ENCODE data around the gene PTMS. TPM values are rescaled to one million over a fixed set of nuclear protein-coding genes. Genes with fewer than 3 reads are reported as not detected.

The PTMS gene
- total and polyA plus RNA-seq, 10 of the 15 experiments (the other 5 are each of a cell fraction or from before 2014, with no cell fraction given) = 2.1 to 127 (median 29.8) TPM

GRCh38 chr12:6723607-6724408 is 42.4 kb upstream of the PTMS start, which contains the start of gene COPS7A (continued):
- TF ChIP-seq PRDM15 (CRISPR knock-in tag; IDR thresholded peaks at IDR 0.05) (no peak), MEF2B (IDR thresholded peaks at IDR 0.05; ENCODE audit: partially characterized antibody, poor library complexity, severe bottlenecking) (peak; percentile 44), STAT3 (IDR thresholded peaks at IDR 0.05; ENCODE audit: low read depth, low read length) (no peak), MAX (IDR thresholded peaks at IDR 0.05; ENCODE audit: low read depth, low read length) (peak; percentile 99), BACH1 (IDR thresholded peaks at IDR 0.05; ENCODE audit: borderline replicate concordance) (peak; percentile 79; the same call in 1 of the 2 replicates), MLLT1 (IDR thresholded peaks at IDR 0.05) (peak; percentile 70; the same call in 1 of the 2 replicates), CHD2 (IDR thresholded peaks at IDR 0.05; ENCODE audit: borderline replicate concordance, low read depth, low read length) (peak; percentile 65; the same call in 1 of the 2 replicates), FOXK2 (IDR thresholded peaks at IDR 0.05) (no peak), TARDBP (IDR thresholded peaks at IDR 0.05; ENCODE audit: borderline replicate concordance) (peak; percentile 77; the same call in 1 of the 2 replicates), HDAC6 (IDR thresholded peaks at IDR 0.05; ENCODE audit: unreplicated experiment) (no peak), MTA2 (IDR thresholded peaks at IDR 0.05; ENCODE audit: low read depth) (0 out of 2 replicates have a peak, but pooled peaks have one; percentile 17), NFYB (IDR thresholded peaks at IDR 0.05; ENCODE audit: insufficient read depth, low read depth, low read length) (peak; percentile 68; the same call in 1 of the 2 replicates), EED (IDR thresholded peaks at IDR 0.05; ENCODE audit: low read depth) (no peak), RB1 (IDR thresholded peaks at IDR 0.05; ENCODE audit: borderline replicate concordance) (no peak; the same call in 1 of the 2 replicates), IKZF1 (conservative IDR thresholded peaks at IDR 0.05) (peak; percentile 96), SUPT20H (IDR thresholded peaks at IDR 0.05; ENCODE audit: borderline replicate concordance, control insufficient read depth, low read depth, low read length) (no peak), SREBF2 (IDR thresholded peaks at IDR 0.05; ENCODE audit: low read length) (peak; percentile 59), LARP7 (IDR thresholded peaks at IDR 0.05) (no peak), ZNF217 (IDR thresholded peaks at IDR 0.05) (no peak), BHLHE40 (IDR thresholded peaks at IDR 0.05; ENCODE audit: borderline replicate concordance in 1 of 2, low read depth in 2 of 2, low read length in 1 of 2) (peak; percentile 91 to 95), IRF4 (IDR thresholded peaks at IDR 0.05; ENCODE audit: low read depth, low read length) (no peak), TCF3 (IDR thresholded peaks at IDR 0.05; ENCODE audit: borderline replicate concordance, insufficient read depth, low read depth, low read length) (peak; percentile 79), SIX5 (IDR thresholded peaks at IDR 0.05; ENCODE audit: low read depth, low read length, severe bottlenecking) (peak; percentile 49), USF1 (IDR thresholded peaks at IDR 0.05; ENCODE audit: borderline replicate concordance, extremely low read length, insufficient read depth, low read depth, low read length) (peak; percentile 93)
